ENCODE measurements around the gene ZNF578.
A peak's percentile ranks its signal among the peaks of the same experiment; 100 is the strongest.
"Not testable (repeated sequence)": the region's sequence is repeated elsewhere in the genome, so short reads cannot be mapped to it uniquely, and the experiment has no call there.

ZNF578 gene

GRCh38 chr19:52453324-52454094 is at the start of gene ZNF578:
TSS of gene ZNF578 (plus strand) at chr19:52453553. CDS start at chr19:52501846, 48,293 bp downstream.
- no peak for DNase-seq (ENCODE audit: low spot score)

DNA sequence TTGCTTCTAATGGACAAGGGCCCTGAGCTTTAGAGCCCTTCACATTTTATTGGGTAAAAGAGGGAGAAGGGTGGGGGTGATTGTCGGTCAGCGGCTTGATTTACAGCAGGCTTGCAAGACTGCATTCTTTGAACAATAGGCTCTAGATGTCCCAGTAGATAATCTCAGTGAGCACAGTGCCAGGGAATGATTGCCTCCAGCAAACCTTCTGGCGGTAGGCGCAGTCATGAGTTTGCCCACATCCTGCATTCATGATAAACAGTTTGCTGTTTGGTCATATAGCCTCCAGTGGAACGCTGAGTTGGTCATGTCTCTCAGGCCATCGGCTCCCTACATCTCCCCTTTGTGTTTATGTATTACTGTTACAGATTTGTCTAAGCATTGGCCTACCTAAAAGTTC is 43.1 kb upstream of the ZNF578 start:
- DNase-seq (ENCODE audit: low spot score): no peak

DNA sequence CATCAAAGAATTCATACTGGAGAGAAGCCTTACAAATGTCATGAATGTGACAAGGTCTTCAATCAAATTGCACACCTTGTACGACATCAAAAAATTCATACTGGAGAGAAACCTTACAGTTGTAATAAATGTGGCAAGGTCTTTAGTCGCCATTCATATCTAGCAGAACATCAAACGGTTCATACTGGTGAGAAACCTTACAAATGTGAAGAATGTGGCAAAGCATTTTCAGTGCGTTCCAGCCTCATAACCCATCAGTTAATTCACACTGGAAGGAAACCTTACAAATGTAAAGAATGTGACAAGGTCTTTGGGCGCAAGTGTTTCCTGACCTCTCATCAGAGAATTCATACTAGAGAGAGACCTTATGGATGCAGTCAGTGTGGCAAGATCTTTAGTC is 37.6 kb upstream of the ZNF578 start:
- no peak for DNase-seq (ENCODE audit: low spot score)

DNA sequence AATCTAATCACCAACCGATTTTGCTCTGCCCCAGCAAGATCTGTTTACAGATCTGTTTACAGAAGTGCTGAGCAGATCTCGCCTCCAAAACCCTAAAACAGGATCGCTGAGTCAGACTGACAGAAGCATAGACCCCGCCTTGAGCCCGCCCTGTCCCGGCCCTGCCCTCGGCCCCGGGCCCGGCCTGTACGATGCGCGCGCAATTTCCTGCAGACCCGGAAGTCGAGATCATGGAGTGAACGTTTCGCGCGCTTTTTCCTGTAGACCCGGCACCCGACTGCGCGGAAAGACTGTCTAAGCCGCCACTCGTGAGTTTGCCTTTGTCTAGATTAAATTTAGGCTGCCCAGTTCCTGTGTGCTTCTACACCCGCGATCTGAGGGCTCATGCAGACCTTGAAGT is 24.4 kb upstream of the ZNF578 start, which contains the start of gene ZNF534:
Gene ZNF534 (plus strand): TSS at position 212 of the 400 bp plus-strand sequence. CDS start 2,327 bp downstream, outside the sequence.
- no peak for DNase-seq (ENCODE audit: low spot score)

DNA sequence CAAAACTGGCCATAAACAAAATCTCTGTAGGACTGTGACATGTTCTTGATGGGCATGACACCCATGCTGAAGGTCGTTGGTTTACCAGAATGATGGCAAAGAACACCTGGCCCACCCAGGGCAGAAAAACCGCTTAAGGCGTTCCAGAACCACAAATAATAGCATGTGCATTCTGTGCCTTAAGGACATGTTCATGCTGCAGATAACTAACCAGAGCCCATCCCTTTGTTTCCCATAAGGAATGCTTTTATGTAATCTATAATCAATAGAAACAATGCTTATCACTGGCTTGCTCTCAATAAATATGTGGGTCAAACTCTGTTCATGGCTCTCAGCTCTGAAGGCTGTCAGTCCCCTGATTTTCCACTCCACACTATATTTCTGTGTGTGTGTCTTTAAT is 11.2 kb upstream of the ZNF578 start:
- no peak for DNase-seq (ENCODE audit: low spot score)

DNA sequence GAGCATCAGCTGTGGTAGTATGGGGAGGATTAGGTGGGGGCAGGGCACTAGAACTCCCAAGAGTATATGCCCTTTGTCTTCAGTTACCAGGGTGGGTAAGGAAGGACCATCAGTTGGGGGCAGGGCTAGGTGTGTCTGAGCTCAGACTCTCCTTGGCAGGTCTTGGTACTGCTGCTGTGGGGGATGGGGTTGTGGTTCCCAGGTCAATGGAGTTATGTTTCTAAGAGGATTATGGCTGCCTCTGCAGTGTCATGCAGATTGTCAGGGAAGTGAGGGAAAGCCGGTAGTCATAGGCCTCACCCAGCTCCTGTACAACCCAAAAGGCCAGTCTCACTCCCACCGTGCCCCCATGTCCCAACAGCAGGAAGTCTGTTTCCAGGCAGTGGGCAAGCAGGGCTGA is 8.8 kb upstream of the ZNF578 start:
- no peak for DNase-seq (ENCODE audit: low spot score)

- DNase-seq (ENCODE audit: low spot score): no peak
These were observed 2.1 kb upstream of the ZNF578 start for GRCh38 chr19:52451241-52451640.

- DNase-seq (ENCODE audit: low spot score): peak; percentile 23
These were observed 11.6 kb downstream of the ZNF578 start for GRCh38 chr19:52464798-52465470.

- DNase-seq (ENCODE audit: low spot score): no peak
These were observed 20.4 kb downstream of the ZNF578 start for GRCh38 chr19:52473655-52474350.

GRCh38 chr19:52474351-52475127 is 21.2 kb downstream of the ZNF578 start:
- DNase-seq (ENCODE audit: low spot score): no peak

DNA sequence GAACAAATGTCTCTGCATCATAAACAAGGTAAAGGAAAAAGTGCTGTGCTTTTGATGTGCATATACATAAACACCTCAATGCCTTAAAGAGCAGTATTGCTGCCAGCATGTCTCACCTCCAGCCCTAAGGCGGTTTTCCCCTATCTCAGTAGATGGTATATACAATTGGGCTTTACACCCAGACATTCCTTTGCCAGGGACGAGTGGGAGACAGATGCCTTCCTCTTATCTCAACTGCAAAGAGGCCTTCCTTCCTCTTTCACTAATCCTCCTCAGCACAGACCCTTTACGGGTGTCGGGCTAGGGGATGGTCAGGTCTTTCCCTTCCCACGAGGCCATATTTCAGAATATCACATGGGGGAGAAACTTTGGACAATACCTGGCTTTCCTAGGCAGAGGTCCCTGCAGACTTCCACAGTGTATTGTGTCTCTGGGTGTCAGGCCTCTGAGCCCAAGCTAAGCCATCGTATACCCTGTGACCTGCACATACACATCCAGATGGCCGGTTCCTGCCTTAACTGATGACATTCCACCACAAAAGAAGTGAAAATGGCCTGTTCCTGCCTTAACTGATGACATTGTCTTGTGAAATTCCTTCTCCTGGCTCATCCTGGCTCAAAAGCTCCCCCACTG is 30.9 kb downstream of the ZNF578 start:
- not testable (repeated sequence) for DNase-seq (ENCODE audit: low spot score)

DNA sequence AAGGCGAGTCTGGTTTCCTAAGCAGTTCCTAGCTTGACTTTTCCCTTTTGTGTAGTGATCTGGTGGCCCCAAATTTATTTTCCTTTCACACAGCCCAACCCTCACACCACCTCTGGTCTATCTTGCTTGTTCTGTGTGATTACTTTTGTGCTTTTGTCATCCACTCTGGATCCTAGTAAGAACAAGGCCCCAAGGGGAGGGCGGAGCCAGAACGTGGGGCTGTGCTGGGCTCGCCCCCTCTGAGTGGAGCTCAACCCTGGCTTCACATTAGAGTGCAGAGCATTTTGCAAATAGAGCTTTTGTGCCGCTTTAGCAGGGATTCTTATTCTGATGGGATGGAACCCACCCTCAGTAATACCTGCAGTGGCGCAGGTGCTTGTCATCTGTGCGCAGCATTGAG is 31.7 kb downstream of the ZNF578 start:
- not testable (repeated sequence) for DNase-seq (ENCODE audit: low spot score)

DNA sequence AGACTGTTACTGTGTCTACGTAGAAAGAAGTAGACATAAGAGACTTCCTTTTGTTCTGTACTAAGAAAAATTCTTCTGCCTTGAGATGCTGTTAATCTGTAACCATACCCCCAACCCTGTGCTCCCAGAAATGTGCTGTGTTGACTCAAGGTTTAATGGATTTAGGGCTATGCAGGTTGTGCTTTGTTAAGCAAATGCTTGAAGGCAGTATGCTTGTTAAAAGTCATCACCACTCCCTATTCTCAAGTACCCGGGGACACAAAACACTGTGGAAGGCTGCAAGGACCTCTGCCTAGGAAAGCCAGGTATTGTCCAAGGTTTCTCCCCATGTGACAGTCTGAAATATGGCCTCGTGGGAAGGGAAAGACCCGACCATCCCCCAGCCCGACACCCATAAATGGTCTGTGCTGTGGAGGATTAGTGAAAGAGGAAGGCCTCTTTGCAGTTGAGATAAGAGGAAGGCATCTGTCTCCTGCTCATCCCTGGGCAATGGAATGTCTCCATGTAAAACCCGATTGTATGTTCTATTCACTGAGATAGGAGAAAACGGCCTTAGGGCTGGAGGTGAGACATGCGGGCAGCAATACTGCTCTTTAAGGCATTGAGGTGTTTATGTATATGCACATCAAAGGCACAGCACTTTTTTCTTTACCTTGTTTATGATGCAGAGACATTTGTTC is 32.3 kb downstream of the ZNF578 start:
- DNase-seq (ENCODE audit: low spot score): not testable (repeated sequence)

GRCh38 chr19:52492201-52492993 is 39.0 kb downstream of the ZNF578 start:
- no peak for DNase-seq (ENCODE audit: low spot score)

- DNase-seq (ENCODE audit: low spot score): no peak
These were observed 39.7 kb downstream of the ZNF578 start for GRCh38 chr19:52492994-52493470.

DNA sequence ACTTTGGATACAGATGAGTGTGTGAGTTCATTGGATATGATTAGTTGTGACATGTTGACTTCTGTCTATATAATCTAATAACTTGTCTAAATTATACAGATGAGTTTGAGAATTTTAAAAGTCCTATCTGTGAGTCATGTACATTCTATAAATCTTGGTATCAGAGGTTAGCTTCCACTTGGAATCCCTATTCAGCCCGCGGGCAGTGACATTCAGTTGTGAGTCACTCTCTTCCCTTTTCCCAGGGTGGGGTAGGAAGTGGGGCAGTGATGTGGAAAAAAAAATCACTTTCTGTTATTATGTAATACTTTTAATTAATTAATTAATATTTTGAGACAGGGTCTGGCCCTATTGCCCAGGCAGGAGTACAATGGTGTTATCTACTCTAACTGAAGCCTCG is 41.2 kb downstream of the ZNF578 start:
- no peak for DNase-seq (ENCODE audit: low spot score)

GRCh38 chr19:52498571-52498970 is 45.2 kb downstream of the ZNF578 start:
- DNase-seq (ENCODE audit: low spot score): no peak

DNA sequence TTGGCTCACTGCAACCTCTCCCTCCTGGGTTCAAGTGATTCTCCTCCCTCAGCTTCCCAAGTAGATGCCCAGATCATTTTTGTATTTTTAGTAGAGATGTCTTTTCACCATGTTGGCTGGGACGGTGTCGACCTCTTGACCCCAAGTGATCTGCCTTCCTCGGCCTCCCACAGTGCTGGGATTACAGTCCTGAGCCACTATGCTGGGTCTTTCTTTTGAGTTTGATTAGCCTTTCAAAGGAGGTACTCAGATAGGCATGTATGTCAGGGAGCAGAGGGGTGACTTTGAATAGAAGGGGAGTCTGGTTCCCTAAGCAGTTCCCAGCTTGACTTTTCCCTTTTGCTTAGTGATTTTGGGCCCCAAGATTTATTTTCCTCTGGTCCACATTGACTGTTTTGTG is 47.1 kb downstream of the ZNF578 start:
- DNase-seq (ENCODE audit: low spot score): not testable (repeated sequence)

- not testable (repeated sequence) for DNase-seq (ENCODE audit: low spot score)
These were observed 47.6 kb downstream of the ZNF578 start for GRCh38 chr19:52500991-52501390.

DNA sequence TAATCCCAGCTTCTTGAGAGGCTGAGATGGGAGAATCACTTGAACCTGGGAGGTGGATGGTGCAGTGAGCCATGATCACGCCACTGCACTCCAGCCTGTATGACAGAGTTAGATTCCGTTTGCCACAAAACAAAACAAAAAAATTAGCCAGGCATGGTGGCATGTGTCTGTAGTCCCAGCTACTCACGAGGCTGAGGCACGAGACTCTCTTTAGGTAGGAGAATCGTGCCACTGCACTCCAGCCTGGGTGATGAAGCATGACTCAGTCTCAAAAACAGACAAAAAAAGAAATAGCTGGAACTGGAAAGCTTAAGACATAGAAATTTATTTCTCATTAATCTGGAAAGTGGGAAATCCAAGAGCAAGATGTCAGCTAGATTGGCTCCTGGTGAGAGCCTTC is 53.9 kb downstream of the ZNF578 start:
- no peak for DNase-seq (ENCODE audit: low spot score)

Data from HuH-7.5 (cell line).